GM21360 (cell line): ENCODE measurements around the gene EPHA1.

Source experiments
- ATAC-seq: cut with Tn5 transposase; IDR thresholded peaks from one replicate; pipeline ENCODE4 v1.9.1; 2021; ENCODE audit warnings: mild to moderate bottlenecking, moderate library complexity; ENCODE audit not compliant: unreplicated experiment

The EPHA1 gene

GRCh38 chr7:143375298-143376034, 33.2 kb downstream of the EPHA1 start:
- ATAC-seq = no peak

- no peak for ATAC-seq
Measured at GRCh38 chr7:143374561-143374960, 34.1 kb downstream of the EPHA1 start.

GRCh38 chr7:143373255-143373794, 35.3 kb downstream of the EPHA1 start:
- no peak for ATAC-seq

- ATAC-seq = no peak
Measured at GRCh38 chr7:143372070-143372469, 36.6 kb downstream of the EPHA1 start.

- no peak for ATAC-seq
Measured at GRCh38 chr7:143369678-143370651, 38.7 kb downstream of the EPHA1 start.

- ATAC-seq = no peak
Measured at GRCh38 chr7:143368387-143368786, 40.3 kb downstream of the EPHA1 start.

- no peak for ATAC-seq
Measured at GRCh38 chr7:143367972-143368371, 40.7 kb downstream of the EPHA1 start.

- no peak for ATAC-seq
Measured at GRCh38 chr7:143363016-143363937, 45.4 kb downstream of the EPHA1 start.

- no peak for ATAC-seq
Measured at GRCh38 chr7:143362131-143363015, 46.3 kb downstream of the EPHA1 start, which contains the start of gene FAM131B. Gene FAM131B (minus strand): TSS chr7:143362713. CDS start chr7:143362603, 110 bp downstream.

GRCh38 chr7:143361552-143362130, 47.0 kb downstream of the EPHA1 start:
- no peak for ATAC-seq

- ATAC-seq = no peak
Measured at GRCh38 chr7:143360788-143361551, 47.7 kb downstream of the EPHA1 start.

- no peak for ATAC-seq
Measured at GRCh38 chr7:143359771-143360353, 48.8 kb downstream of the EPHA1 start.

GRCh38 chr7:143358626-143359025, 50.0 kb downstream of the EPHA1 start:
- ATAC-seq = no peak

GRCh38 chr7:143356414-143357050, 52.1 kb downstream of the EPHA1 start:
- no peak for ATAC-seq

- ATAC-seq = no peak
Measured at GRCh38 chr7:143355450-143356385, 52.9 kb downstream of the EPHA1 start.

- ATAC-seq = no peak
Measured at GRCh38 chr7:143354965-143355364, 53.7 kb downstream of the EPHA1 start.
